Tibial nerve (tissue), 4 donors: ENCODE measurements around the gene NMT1.

ENCODE experiments used
- EP300 ChIP-seq, 2 donors: sonication (generic); formaldehyde crosslinking; IDR thresholded peaks; one replicate each; pipeline ENCODE4 v1.6.1; 2017; ENCODE audit warnings: antibody characterized with exemption in 2 of 2, mild to moderate bottlenecking in 1 of 2
- POLR2A ChIP-seq, 2 donors: fragments of 450-650 bp; IDR thresholded peaks; one replicate each; pipeline ENCODE4 v1.6.1; 2017; ENCODE audit warnings: antibody characterized with exemption in 2 of 2, mild to moderate bottlenecking in 2 of 2, moderate library complexity in 2 of 2
- TF ChIP-seq, protein P1 (sequence below), 5 experiments: fragments of 200-600 bp in 3 of 5; fragments of 450-650 bp in 2 of 5; sonication (generic) in 3 of 5; IDR thresholded peaks; one replicate each; pipeline ENCODE4 v1.5.1; 2016 to 2019; ENCODE audit warnings: antibody characterized with exemption in 5 of 5, mild to moderate bottlenecking in 3 of 5, moderate library complexity in 2 of 5

DNA sequence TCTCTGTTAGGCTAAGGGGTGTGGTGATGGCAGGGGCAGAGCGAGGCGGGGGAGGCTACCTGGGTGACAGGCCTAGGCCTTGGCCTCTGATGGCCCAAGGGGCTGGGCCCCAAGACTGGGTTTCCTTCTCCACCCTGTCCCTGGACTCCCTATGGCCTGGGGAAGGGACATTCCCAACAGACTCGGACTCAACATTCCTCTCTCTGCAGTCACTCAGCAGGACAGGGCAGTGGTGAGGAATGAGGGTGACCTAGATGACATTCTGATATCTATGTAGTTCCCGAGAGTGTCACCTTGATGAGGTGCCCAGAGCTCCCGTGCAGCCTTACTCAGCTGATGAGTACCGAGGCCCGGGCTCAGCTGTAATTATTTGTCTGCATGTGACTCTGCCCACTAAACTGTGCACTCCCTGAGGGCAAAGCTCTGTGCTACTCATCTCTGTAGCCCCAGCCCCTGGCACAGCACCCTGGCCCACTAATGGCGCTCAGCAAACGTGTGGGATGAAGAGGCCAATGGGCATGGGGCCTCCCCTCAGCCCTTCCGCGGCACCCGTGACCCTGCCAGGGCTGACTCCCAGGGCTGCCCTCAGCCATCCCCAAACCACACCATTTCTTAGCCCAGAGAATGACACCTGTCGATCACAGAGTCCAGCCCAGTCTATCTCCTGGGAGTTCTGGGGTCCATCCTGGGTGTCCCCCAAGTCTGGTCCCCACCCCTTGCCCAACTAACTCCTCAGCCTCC, 69.0 kb downstream of the NMT1 start:
- TF ChIP-seq EP300 (IDR thresholded peaks at IDR 0.05), result no peak
- TF ChIP-seq, protein P1, sequence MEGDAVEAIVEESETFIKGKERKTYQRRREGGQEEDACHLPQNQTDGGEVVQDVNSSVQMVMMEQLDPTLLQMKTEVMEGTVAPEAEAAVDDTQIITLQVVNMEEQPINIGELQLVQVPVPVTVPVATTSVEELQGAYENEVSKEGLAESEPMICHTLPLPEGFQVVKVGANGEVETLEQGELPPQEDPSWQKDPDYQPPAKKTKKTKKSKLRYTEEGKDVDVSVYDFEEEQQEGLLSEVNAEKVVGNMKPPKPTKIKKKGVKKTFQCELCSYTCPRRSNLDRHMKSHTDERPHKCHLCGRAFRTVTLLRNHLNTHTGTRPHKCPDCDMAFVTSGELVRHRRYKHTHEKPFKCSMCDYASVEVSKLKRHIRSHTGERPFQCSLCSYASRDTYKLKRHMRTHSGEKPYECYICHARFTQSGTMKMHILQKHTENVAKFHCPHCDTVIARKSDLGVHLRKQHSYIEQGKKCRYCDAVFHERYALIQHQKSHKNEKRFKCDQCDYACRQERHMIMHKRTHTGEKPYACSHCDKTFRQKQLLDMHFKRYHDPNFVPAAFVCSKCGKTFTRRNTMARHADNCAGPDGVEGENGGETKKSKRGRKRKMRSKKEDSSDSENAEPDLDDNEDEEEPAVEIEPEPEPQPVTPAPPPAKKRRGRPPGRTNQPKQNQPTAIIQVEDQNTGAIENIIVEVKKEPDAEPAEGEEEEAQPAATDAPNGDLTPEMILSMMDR (IDR thresholded peaks at IDR 0.05), result no peak
- TF ChIP-seq POLR2A (IDR thresholded peaks at IDR 0.05), result no peak
